GM10847 (cell line): Measurements from ENCODE around the gene EMP2.

ENCODE experiments used
- POLR2A ChIP-seq: IDR thresholded peaks from 2 replicates; pipeline ENCODE4 v1.6.1; 2011; ENCODE audit not compliant: insufficient read length; ENCODE audit errors: extremely low read depth

The EMP2 gene

DNA sequence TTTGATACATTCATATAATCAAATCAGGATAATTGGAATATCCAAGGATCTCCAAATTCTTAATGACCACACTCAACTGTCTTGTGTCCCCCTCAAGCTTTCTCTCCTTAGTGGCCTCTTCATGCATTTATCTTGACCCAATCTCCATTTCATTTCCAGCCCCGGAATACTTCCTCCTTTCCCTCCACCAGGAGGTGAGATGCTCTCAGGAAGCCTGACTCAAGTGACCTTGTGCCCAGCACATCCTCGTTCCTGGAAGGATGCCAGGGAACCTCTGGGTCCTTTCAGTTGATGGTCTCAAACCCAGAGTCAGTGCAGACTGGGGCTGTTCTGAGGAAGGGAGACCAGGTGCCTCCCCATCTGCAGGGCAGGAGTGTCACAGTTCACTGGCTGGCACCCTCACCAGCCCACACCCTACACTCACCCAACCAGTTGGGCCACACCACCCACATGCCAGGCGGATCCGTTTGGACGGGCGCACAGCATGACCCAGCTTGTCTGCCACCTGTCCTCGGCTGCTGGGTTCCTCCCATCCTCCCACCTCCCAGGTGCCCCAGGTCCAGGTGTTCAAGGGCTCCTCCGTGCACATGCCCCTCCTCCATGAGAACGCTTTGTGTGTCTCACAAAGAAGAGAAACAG is 14.0 kb upstream of the EMP2 start:
- no peak for TF ChIP-seq POLR2A

DNA sequence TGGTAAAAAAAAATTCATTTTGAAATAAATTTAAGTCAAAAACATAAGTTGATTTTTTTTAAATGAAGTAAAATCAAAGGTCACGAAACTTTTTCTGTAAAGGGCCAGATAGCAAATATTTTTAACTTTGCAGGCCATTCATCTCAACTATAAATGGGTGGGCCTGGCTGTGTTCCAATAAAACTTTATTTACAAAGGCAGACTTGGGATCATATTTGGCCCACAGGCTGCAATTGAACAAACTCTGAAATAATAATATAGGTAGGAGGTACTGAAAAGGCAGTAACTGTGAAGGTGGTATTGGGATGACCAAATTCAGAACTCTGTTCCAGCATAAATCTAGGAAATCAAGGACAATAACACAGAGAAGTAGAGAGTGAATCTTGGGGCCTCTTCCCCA is 12.2 kb upstream of the EMP2 start:
- TF ChIP-seq POLR2A, result no peak

DNA sequence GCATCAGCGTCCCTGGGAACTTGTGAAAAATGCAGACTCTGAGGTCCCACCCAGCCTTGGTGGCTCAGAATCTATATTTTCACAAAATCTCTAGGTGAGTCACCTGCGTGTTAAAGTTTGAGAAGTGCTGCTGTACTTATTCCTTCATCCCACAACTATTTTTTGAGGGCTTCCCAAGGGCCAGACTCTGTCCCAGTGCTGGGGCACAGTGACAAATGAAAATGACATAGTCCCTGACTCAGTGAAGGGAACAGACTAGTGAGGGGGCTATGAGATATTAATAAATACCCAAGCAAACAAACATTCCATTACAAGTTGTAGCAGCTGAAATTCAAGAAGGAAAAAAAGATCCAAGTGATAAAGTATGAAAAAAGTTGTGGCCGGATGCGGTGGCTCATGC is 9.9 kb upstream of the EMP2 start:
- no peak for TF ChIP-seq POLR2A

DNA sequence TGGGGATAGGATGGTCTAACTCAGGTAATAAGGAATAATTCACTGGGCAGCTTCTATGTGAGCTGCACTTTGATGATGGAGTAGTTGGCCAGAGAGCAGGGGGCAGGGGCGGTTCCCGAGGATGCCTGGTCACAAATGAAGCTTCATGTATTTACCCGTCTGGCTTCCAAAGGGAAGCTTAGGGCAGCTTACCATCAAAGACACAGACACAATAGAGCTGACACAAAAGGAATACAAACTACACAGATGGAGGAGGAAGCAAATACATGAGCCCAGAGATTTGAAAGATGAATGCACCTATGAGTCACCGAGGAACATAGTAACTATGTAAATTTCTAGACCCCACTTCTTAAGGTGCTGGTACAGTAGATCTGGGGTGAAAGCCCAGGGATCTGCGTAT is 8.7 kb upstream of the EMP2 start:
- TF ChIP-seq POLR2A, result no peak

DNA sequence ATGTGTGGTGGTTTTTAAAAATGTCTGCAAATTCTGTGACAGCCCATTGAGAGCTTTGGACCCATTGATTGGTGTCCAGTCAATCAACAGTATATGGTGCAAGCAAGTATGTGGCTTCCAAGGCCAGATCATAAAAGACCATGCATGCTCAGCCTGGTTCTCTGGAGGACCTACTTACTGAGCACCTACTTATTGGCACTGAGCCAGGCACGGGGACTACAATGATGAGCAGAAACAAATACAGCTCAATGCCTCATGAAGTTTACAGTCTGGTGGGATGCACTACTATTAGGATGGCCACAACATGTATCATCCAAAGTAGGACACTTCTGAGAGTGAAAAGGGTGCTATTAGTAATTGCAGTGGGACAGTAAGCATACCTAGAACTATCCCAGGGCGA is 7.2 kb upstream of the EMP2 start:
- no peak for TF ChIP-seq POLR2A

DNA sequence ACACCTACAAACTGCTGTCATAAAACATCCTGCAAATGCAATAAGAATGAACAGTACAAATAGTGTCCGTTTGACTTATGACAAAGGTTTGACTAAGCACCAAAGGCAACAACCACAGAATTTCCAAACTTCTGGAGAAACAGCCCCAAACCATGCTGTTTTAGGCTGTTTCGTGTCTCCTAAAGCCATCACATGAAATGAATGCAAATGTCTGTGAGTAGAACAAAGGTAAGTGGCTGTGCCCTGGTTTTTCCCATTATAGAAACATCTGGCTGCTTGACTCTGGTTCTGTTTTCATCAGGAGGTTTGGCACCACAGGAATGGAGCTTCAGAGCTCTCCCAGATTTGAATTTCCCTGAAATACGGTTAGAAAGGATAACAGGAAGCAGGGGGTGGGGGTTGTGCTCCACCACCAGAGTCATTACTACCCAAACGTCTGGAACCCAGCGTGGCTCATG is 4.6 kb upstream of the EMP2 start:
- TF ChIP-seq POLR2A, result no peak

DNA sequence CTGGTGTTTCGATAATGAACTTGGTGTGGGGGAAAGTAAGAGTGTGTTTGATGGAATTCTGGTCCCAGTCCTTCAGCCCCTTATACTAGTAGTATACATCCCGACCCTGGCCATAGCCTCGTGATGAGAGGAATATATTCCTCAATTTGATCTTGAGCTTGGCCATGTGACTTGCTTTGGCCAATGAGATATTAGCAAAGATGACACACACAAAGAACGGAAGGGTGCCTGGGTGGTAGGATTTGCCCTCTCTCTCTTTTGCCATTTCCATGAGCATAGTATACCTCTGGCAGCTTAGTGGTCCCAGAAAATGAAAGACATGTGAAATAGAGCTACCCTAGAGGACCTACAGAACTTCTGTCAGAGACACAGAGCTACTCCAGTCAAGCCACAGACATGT is 2.9 kb upstream of the EMP2 start:
- TF ChIP-seq POLR2A, result no peak

DNA sequence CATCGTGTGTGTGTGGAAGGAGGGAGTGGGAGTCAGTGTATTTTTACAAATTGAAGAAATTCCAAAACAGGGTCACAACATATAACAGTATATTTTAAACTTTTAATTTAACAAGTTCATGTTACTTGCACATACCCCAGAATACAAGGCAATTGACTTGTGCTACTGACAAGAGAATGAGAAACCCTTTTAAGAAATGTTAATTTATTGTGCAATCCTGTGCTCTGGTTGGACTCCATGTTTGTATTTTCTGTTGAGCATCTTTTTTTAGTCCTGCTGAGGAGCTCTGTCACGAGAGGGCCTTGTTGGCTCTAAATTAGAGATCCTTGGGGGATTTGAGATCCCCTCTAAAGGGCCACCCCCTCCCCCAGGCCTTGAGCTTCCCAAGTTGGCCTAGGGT is 1.1 kb upstream of the EMP2 start:
- TF ChIP-seq POLR2A, result no peak

DNA sequence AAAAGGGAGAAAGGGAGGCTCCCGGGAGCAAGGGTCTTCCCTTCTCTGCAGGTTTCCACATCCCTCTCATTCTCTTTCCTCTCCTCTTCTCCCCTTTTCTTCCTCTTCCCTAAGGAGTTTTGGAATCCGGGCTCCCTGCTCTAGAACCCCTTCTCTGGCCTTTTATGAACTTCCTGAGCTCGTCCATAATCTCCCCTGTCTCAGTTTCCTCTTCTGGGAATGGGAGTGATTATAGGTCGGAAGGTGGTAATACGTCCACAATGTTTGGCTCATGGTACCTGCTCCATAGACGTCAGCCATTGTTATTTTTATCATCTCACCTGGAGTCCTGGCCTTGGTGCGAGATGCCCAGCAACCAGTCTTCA is 467 bp upstream of the EMP2 start:
- TF ChIP-seq POLR2A, result no peak

DNA sequence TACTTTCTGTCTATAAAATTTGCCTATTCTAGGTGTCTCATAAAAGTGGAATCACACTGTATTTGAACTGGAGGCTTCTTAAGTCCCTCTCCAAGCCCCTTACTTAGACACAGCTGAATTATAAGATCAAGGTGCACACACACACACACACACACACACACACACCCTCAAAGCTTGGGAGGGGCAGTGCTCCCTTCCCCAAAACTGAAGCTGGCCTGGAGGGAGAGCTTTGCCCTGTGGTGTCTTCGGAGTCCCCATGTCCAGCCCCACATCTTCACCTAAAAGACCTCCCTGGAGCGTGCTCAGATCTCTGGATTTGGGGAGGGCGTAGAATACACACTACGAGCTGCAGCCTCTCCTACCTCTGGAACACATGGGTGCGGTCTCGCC is 828 bp downstream of the EMP2 start:
- no peak for TF ChIP-seq POLR2A

DNA sequence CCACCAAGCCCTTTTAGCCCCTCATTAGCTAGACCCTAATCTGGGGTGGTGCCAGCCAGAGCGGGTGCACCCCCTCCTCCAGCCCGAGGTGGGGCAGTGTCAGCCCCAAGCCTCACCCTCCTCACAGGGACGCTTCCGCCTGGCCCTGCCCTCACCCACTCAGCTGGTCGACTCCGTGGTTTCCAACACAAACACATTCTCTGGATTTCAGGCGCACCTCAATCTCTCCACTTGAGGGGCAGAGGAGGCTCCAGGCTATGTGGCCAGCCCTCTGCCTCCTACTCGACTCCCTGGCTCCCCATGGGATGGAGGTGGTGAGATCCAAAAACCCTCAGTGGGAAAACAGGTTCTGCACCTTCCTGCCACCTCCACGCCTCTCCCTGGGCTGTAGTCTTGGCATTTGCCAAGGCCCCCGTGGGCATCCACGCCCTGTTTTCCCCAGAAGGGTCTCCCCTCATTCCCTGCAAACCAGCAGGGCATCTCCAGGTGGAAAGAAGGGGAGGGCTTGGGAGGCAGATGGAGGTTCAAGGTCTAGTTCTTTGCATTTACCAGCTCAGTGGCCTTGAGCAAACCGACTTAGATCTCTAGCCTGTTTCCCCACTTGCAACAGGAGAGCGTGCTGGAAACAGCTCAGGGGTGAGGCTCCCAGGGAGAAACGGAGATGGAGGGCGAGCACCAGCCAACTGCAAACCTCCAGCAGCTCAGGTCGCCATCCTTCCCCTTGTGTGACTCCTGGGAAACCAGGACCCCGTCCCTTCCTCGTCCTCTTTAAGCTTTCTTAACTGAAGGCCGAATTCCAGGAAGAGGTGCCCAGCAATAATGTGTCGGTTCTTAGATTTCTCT is 1.7 kb downstream of the EMP2 start:
- TF ChIP-seq POLR2A, result no peak

DNA sequence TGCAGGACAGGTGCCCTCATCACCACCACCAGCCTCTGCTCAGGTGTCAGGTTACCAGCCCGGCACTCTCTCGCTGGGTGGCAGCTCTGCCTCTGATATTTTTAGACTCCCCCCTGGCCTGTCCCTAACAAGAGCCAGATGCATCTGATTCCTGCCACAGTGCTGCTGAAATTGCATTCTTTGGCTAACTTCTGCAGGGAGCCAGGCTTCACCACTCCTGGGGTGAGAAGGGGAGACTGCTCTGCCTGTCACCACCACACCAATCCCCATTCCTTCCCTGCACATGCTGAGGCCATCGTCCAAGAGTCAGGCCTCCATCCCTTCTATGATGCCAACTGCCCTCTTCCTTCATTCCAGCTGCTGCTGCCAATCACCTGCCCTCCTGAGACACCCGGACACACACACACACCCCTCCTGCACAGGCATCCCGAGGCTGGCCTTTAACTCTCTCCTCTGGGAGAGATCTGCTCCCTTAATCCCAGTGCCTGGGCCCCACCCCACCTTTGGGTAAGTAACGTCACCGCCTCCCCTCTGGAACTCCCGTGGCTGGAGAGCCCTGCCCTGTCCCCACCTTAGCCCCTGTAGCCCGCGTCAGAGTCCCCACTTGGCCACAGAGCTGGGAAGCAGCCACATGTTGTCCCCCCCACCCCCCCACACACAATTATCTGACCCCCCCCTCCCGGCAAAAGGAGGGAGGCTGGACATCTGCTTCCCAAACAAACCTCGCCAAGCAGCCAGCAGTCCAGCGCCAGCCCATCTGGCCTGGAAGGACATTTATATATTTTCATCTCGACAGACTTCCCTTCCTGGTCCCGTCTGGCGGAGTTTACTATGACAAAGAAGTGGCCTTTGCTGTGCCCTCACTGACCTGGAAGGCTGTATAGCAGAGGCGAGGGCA is 2.8 kb downstream of the EMP2 start:
- no peak for TF ChIP-seq POLR2A

DNA sequence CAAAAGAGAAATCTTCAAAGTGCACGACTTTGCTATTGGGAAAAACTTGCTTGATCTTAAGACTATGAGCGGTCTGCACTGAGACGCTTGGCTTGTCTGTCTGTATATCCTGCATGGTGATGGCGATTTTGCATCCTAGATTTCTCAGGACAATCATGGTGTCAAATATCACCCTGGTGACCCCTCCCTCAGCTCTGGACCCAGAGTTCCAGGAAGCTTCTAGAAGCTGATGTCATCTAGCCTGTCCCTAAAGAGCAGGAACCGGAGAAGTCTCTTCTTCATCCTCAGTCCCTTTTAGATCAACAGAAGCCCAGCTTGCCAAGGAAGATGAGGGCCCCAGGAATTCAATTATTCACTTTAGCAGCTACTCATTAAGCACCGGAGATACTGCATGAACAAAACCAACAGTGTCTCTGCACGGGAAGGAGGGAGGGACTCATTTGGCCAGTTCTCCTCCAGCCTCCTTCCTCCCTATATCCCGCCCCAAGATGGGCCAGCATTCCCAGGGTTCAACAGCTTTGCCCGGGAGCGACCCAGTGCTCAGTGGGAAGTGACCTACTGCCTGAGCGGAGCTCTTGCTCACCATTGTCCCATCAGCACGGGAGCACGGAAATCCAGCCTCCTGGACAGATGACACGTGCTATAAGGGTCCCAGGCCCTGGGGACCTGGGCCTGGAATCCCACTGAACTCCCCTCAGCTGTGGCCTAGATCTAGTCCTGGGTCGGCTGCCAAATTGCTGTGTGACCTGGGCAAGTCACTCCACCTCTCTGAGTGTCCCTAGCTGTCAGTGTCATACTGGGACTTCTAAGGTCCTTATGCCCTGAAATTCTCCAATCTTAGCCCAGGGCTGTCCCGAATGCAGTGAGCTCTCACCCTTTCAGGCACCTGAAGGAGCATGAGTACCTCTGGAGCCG is 3.8 kb downstream of the EMP2 start:
- TF ChIP-seq POLR2A, result no peak

DNA sequence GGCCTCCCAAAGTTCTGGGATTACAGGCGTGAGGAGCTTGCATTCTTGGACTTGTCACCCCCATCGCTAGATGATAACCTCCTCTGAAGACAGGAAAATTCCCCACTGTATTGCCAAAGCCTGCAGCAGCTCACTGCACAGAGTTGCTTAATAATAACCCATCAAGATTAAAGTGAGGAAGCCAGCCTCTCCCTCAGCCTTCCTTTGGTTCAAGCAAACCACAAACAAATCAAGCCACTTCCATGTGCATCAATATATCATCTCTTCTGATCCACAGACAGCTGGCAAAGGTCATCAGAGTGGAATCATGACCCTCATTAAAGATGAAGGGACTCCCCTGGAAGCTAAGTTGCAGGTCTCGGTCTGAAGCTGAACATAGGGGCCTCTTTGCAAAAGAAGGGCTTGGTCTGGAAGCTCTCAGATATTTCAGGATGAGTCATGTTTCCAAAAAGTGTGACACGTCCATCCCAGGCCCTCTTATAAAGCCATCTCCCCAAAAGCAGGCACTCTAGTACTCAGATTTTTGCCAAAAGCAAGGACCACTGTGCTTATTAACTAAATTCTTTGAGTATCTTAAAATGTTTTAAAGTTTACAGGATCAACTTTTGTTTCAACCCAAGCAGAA is 4.8 kb downstream of the EMP2 start:
- no peak for TF ChIP-seq POLR2A
